ENCODE data around the gene TERT.
A peak's percentile ranks its signal among the peaks of the same experiment; 100 is the strongest.
"Not testable (repeated sequence)": the region's sequence is repeated elsewhere in the genome, so short reads cannot be mapped to it uniquely, and the experiment has no call there.

TERT gene

GRCh38 chr5:1294835-1295649 is at the start of gene TERT:
Gene TERT, minus strand, starts transcription at chr5:1295068. Its CDS starts 79 bp downstream, at chr5:1294989.
- DNase-seq, result peak; percentile 83

- no peak for DNase-seq
These were observed 49.3 kb upstream of the TERT start for GRCh38 chr5:1343931-1344901.

GRCh38 chr5:1343315-1343751 is 48.5 kb upstream of the TERT start:
- no peak for DNase-seq

GRCh38 chr5:1342711-1343110 is 47.8 kb upstream of the TERT start:
- not testable (repeated sequence) for DNase-seq

DNA sequence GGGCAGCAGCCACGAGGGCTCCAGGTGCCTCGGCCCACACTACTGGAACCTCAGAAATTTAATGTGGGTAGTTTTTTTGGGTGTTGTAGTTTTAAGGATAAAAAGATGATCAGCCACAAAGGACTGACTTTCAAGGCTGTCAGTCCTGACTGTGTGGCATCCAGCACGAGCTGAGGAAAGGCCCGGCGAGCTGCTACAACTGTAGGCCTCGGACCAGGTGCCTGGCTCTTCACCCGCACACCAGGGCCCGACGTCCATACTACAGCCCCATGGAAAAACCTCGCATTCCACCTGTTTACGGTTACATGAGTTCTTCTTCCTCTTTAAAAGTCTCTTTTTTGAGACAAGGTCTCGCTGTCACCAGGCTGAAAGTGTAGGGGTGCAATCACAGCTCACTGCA is 47.4 kb upstream of the TERT start:
- DNase-seq, result no peak

GRCh38 chr5:1341863-1342262 is 47.0 kb upstream of the TERT start:
- DNase-seq, result no peak

DNA sequence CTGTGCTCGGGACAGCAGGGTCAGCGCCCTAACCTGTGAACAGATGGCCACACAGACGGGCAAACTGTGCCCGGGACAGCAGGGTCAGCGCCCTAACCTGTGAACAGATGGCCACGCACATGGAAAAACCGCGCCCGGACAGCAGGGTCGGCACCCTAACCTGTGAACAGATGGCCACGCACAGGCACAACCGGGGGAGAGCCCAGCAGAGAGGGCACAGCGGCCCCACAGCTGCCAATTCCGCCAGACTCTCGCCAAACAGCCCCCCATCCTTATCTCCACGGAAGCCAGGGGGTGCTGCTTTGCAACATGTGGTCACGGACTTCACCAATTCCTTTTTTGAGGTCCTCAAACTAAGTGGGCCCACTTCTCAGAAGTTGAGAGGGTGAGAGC is 44.9 kb upstream of the TERT start:
- not testable (repeated sequence) for DNase-seq

DNA sequence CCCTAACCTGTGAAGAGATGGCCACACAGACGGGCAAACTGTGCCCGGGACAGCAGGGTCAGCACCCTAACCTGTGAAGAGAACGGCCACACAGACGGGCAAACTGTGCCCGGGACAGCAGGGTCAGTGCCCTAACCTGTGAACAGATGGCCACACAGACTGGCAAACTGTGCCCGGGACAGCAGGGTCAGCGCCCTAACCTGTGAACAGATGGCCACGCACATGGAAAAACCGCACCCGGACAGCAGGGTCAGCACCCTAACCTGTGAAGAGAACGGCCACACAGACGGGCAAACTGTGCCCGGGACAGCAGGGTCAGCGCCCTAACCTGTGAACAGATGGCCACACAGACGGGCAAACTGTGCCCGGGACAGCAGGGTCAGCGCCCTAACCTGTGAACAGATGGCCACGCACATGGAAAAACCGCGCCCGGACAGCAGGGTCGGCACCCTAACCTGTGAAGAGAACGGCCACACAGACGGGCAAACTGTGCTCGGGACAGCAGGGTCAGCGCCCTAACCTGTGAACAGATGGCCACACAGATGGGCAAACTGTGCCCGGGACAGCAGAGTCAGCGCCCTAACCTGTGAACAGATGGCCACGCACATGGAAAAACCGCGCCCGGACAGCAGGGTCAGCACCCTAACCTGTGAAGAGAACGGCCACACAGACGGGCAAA is 44.4 kb upstream of the TERT start:
- DNase-seq, result not testable (repeated sequence)

GRCh38 chr5:1338506-1339070 is 43.7 kb upstream of the TERT start:
- no peak for DNase-seq

GRCh38 chr5:1338196-1338490 is 43.3 kb upstream of the TERT start:
- DNase-seq, result no peak

- no peak for DNase-seq
These were observed 42.8 kb upstream of the TERT start for GRCh38 chr5:1337489-1338195.

GRCh38 chr5:1336749-1337488 is 42.1 kb upstream of the TERT start:
- DNase-seq, result no peak

- no peak for DNase-seq
These were observed 41.3 kb upstream of the TERT start for GRCh38 chr5:1336106-1336561.

DNA sequence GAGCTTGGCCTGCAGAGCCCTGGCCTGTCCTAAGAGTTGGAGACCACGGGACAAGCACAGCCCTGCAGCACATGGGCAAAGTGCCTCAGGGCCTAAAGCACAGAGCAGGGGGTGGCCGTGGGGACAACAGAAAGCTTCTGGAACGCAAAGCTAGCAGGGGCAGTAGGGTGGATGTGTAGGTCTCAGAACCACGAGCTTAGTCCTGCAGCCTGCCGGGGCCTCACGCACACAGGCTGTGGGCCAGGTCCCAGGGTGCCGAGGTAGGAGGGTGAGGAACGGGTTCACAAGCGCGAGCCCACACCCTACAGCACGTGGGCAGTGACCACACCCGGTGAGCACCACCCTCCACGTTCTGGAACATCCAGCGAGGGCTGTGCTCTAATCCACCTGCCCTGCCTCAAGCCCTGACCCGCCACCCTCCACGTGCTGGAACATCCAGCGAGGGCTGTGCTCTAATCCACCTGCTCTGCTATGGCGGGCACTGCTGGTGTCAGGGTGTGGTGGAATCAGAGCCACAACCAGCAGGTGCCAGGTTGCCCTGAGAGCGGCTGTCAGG is 40.8 kb upstream of the TERT start:
- DNase-seq, result no peak

GRCh38 chr5:1334831-1335539 is 40.1 kb upstream of the TERT start:
- DNase-seq, result no peak

DNA sequence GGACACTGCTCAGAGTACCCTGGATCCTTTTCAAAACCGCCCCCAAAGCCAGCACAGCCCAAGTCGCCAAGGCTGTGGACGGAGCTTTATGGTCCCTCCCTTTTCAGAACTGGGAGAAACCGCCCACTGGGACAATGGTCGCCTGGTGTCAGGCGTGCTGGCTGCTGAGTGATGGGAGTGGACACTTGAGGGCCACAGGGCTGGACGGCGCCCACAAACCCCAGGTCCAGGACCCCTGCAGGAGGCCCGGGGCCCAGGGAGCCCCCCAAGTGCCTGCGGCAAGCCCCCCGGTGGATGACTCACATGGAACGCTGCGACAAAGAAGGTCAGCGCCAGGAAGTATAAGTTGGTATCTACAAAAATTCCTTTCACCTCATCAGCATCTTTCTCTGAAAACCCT is 39.1 kb upstream of the TERT start:
- DNase-seq, result no peak

GRCh38 chr5:1333286-1333685 is 38.4 kb upstream of the TERT start:
- DNase-seq, result not testable (repeated sequence)

- DNase-seq, result no peak
These were observed 37.7 kb upstream of the TERT start for GRCh38 chr5:1332461-1333001.

GRCh38 chr5:1331861-1332405 is 37.1 kb upstream of the TERT start:
- no peak for DNase-seq
